ENCODE data around the gene HERPUD1. TPM values are rescaled to one million over a fixed set of nuclear protein-coding genes. Genes with fewer than 3 reads are reported as not detected.
"Not testable (repeated sequence)": the region's sequence is repeated elsewhere in the genome, so short reads cannot be mapped to it uniquely, and the experiment has no call there.

HERPUD1 gene
- total RNA-seq, 1 donor from 2014 or later = 110 TPM

DNA sequence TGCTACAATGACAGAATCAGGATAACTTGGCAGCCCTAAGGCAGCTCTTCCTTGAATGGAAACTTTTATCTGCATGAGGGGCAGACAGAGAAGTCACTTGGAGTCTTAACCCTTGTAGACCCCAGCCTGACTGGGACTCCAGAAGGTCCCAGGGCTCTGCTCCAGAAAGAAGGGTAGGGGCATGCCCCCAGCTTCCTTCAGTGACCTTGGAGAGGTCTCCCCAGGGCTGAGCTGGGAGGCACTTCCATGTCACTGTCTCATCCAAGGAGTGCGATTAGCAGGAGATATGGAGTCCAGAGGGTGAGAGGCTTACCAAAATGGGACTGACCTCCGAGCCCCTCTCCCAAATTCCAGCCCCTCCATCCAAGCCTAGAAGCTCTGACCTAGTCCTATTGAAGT is 54.0 kb downstream of the HERPUD1 start:
- no peaks in the 10 kb centered on the region for H3K36me3 ChIP-seq (ENCODE audit: control insufficient read depth, insufficient read depth, low read length)
- FAIRE-seq = no peak
- DNase-seq (ENCODE audit: low read depth) = no peak
- no peak overlapping the region for H3K4me3 ChIP-seq (ENCODE audit: low read depth, low read length)
- peaks cover 2% of the 10 kb centered on the region for H3K27me3 ChIP-seq (ENCODE audit: control insufficient read depth, insufficient read depth, low read length)
- TF ChIP-seq, protein P1, sequence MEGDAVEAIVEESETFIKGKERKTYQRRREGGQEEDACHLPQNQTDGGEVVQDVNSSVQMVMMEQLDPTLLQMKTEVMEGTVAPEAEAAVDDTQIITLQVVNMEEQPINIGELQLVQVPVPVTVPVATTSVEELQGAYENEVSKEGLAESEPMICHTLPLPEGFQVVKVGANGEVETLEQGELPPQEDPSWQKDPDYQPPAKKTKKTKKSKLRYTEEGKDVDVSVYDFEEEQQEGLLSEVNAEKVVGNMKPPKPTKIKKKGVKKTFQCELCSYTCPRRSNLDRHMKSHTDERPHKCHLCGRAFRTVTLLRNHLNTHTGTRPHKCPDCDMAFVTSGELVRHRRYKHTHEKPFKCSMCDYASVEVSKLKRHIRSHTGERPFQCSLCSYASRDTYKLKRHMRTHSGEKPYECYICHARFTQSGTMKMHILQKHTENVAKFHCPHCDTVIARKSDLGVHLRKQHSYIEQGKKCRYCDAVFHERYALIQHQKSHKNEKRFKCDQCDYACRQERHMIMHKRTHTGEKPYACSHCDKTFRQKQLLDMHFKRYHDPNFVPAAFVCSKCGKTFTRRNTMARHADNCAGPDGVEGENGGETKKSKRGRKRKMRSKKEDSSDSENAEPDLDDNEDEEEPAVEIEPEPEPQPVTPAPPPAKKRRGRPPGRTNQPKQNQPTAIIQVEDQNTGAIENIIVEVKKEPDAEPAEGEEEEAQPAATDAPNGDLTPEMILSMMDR (IDR thresholded peaks at IDR 0.05; ENCODE audit: insufficient read depth, low read length, severe bottlenecking) = no peak

- FAIRE-seq = no peak
- H3K27me3 ChIP-seq (ENCODE audit: control insufficient read depth, insufficient read depth, low read length) = peaks cover 2% of the 10 kb centered on the region
- TF ChIP-seq, protein P1 (IDR thresholded peaks at IDR 0.05; ENCODE audit: insufficient read depth, low read length, severe bottlenecking) = no peak
- DNase-seq (ENCODE audit: low read depth) = no peak
- H3K36me3 ChIP-seq (ENCODE audit: control insufficient read depth, insufficient read depth, low read length) = no peaks in the 10 kb centered on the region
- H3K4me3 ChIP-seq (ENCODE audit: low read depth, low read length) = no peak overlapping the region
Observed at GRCh38 chr16:56986361-56986760, 54.4 kb downstream of the HERPUD1 start.

- FAIRE-seq; H3K36me3 ChIP-seq (ENCODE audit: control insufficient read depth, insufficient read depth, low read length); H3K27me3 ChIP-seq (ENCODE audit: control insufficient read depth, insufficient read depth, low read length); DNase-seq (ENCODE audit: low read depth); H3K4me3 ChIP-seq (ENCODE audit: low read depth, low read length): not testable (repeated sequence)
Observed at GRCh38 chr16:56986908-56987307, 55.0 kb downstream of the HERPUD1 start.

DNA sequence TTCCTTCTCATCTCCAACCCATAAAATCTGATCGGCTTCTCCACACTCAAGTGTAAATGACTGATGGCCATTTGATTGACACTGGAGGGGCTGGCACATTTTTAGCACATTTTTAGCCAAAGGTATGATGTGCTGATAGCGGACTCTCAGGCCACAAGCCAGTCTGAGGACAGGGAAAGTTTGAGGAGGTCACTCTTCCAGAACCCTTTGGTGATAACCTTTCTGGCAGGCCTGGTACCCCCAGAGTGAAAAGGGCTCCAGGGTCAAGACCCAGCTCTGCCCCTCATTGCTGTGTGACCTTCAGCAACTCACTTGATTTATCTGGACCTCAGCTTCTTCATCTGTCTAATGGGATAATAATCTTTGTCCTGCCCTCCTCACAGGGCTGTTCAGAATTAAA is 55.8 kb downstream of the HERPUD1 start:
- no peak overlapping the region for H3K4me3 ChIP-seq (ENCODE audit: low read depth, low read length)
- TF ChIP-seq, protein P1 (IDR thresholded peaks at IDR 0.05; ENCODE audit: insufficient read depth, low read length, severe bottlenecking) = no peak
- DNase-seq (ENCODE audit: low read depth) = no peak
- FAIRE-seq = no peak
- no peaks in the 10 kb centered on the region for H3K36me3 ChIP-seq (ENCODE audit: control insufficient read depth, insufficient read depth, low read length)
- no peaks in the 10 kb centered on the region for H3K27me3 ChIP-seq (ENCODE audit: control insufficient read depth, insufficient read depth, low read length)

DNA sequence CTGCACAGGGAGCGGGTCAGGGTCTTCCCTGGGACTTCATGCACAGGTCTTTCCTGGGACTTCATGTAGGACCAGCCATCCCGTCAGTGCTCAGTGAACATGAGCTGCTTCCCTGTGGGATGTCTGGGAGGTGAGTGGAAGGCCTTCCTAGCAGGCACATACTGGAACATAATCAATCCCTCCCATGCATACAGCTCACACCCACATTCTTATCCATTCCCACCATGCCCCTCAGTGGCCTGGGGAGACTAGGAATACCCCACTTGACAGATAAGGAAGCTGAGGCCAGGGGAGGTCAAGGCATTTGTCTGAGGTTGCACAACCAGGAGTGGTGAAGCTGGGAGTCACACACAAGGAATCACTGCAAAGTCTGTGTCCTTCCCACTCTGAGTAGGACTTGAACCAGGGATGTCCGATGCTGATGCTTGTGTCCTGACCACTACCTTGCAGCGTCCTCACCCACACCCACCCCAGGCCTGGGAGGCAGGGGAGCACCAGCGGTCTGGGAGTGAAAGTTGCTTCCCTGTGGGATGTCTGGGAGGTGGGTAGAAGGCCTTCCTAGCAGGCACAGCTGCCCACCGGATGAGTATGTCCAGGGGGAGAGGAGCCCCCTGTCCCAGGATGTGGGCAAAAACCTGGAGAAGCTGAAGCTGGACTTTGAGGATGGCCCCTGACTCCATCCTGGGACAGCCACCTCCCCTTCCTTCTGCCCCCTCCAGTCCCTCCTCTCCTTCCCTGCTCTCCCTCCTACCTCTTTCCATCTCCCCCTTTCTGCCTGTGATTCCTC is 56.4 kb downstream of the HERPUD1 start:
- TF ChIP-seq, protein P1 (IDR thresholded peaks at IDR 0.05; ENCODE audit: insufficient read depth, low read length, severe bottlenecking) = no peak
- FAIRE-seq = peak; percentile 13
- H3K4me3 ChIP-seq (ENCODE audit: low read depth, low read length) = no peak overlapping the region
- H3K27me3 ChIP-seq (ENCODE audit: control insufficient read depth, insufficient read depth, low read length) = no peaks in the 10 kb centered on the region
- no peak for DNase-seq (ENCODE audit: low read depth)
- no peaks in the 10 kb centered on the region for H3K36me3 ChIP-seq (ENCODE audit: control insufficient read depth, insufficient read depth, low read length)

DNA sequence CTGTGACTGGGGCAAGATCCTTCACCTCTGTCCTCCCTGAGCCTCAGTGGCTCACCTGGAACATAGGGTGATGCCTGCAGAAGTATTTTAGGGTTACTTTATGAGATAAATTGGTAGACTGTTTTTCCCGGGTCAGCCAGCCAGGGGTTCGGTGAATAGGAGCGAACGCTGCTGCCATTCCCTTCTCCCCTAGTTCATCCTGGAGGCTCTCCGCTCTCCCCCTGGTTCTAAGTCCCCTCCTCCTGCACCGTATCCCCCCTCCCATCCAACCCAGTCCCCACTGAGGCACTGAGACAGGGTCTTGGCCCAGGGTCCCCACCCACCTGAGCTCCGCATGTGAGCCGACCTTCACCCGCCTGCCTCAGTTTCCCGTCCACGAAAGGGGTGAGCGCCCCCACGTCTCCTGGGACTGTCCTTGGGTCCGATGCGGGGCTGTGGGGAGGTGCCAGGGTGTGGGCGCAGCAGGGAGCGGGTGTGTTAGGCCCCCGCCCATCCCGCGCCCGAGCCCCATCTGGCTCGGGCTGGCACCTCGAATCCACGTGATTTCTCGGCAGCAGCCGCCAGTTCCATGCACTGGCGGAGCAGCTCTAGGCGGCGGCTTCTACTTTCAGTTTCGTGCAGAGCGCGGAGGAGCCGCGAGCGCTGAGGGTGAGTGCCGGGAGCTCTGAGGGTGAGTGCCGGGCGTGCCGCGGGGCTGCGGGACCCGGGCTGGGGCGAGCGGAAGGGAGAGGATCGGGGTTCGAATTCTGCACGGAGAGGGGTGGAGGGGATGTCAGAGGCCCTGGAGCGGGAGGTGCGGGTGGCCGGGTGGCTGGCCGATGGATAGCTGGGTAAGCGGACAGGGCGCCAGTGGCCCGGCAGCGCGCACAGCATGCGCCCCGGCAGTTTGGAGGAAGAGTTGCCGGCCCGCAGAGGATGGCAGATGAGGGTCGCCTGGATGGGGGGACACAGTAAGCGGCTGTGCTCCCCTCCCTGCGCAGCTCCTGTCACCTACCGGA is 57.3 kb downstream of the HERPUD1 start, which contains the start of gene NLRC5:
TSS of gene NLRC5 (plus strand) at position 610 of the 998 bp plus-strand sequence. CDS start 31,156 bp downstream, outside the sequence.
- DNase-seq (ENCODE audit: low read depth) (peak; percentile 52), FAIRE-seq (no peak)
- Histone ChIP-seq H3K4me3 (ENCODE audit: low read depth, low read length) (peak within 1 kb of the TSS; percentile 76), H3K27me3 (ENCODE audit: control insufficient read depth, insufficient read depth, low read length) (no peaks in the 10 kb centered on the region), H3K36me3 (ENCODE audit: control insufficient read depth, insufficient read depth, low read length) (no peaks in the 10 kb centered on the region)
- TF ChIP-seq, protein P1 (IDR thresholded peaks at IDR 0.05; ENCODE audit: insufficient read depth, low read length, severe bottlenecking) = no peak
